Thyroid gland (tissue), 4 donors: ENCODE data around the gene SLC25A6.

ENCODE experiments used
- POLR2A ChIP-seq, 2 donors: fragments of 450-650 bp; IDR thresholded peaks; one replicate each; pipeline ENCODE4 v1.6.1; 2017; ENCODE audit warnings: antibody characterized with exemption in 2 of 2, mild to moderate bottlenecking in 2 of 2, moderate library complexity in 1 of 2
- TF ChIP-seq, protein P1 (sequence below), 6 experiments: fragments of 200-600 bp in 3 of 6; fragments of 450-650 bp in 3 of 6; sonication (generic) in 3 of 6; IDR thresholded peaks; one replicate each; pipeline ENCODE4 v1.5.1; 2016 to 2019; ENCODE audit warnings: antibody characterized with exemption in 6 of 6, mild to moderate bottlenecking in 2 of 6, inconsistent platforms in 1 of 6, moderate library complexity in 1 of 6

GRCh38 chrX:1400742-1401471 is 9.0 kb upstream of the SLC25A6 start:
- TF ChIP-seq, protein P1, sequence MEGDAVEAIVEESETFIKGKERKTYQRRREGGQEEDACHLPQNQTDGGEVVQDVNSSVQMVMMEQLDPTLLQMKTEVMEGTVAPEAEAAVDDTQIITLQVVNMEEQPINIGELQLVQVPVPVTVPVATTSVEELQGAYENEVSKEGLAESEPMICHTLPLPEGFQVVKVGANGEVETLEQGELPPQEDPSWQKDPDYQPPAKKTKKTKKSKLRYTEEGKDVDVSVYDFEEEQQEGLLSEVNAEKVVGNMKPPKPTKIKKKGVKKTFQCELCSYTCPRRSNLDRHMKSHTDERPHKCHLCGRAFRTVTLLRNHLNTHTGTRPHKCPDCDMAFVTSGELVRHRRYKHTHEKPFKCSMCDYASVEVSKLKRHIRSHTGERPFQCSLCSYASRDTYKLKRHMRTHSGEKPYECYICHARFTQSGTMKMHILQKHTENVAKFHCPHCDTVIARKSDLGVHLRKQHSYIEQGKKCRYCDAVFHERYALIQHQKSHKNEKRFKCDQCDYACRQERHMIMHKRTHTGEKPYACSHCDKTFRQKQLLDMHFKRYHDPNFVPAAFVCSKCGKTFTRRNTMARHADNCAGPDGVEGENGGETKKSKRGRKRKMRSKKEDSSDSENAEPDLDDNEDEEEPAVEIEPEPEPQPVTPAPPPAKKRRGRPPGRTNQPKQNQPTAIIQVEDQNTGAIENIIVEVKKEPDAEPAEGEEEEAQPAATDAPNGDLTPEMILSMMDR (IDR thresholded peaks at IDR 0.05): no peak
- no peak for TF ChIP-seq POLR2A (IDR thresholded peaks at IDR 0.05)
